Activated naive CD4-positive, alpha-beta T cell treated with anti-CD3 and anti-CD28 coated beads for 36 hours (primary cell): ENCODE data around the gene COA1. TPM values are rescaled to one million over a fixed set of nuclear protein-coding genes. Genes with fewer than 3 reads are reported as not detected.

ENCODE experiments used
- CTCF ChIA-PET: fragments of 350-600 bp; sonication (Branson Sonifier 250); formaldehyde crosslinking; loops from one replicate; lab custom pipeline; 2021; ENCODE audit warnings: antibody characterized with exemption; lab: Charles Lee
- DNase-seq: peaks from one replicate; pipeline ENCODE4 v3.0.0-alpha.2; 2020
- H3K27ac Mint-ChIP-seq: one replicate; pipeline ENCODE4 v1.8.0; 2021; ENCODE audit warnings: mild to moderate bottlenecking, mixed read lengths
- H3K27me3 Mint-ChIP-seq: one replicate; pipeline ENCODE4 v1.8.0; 2021; ENCODE audit warnings: low read depth, mixed read lengths
- H3K36me3 Mint-ChIP-seq: one replicate; pipeline ENCODE4 v1.8.0; 2021; ENCODE audit warnings: low read depth, mixed read lengths
- H3K4me1 Mint-ChIP-seq: one replicate; pipeline ENCODE4 v1.8.0; 2021; ENCODE audit warnings: low read depth, mixed read lengths
- H3K4me3 Mint-ChIP-seq: one replicate; pipeline ENCODE4 v1.8.0; 2021; ENCODE audit warnings: mild to moderate bottlenecking, moderate library complexity, mixed read lengths
- H3K9me3 Mint-ChIP-seq: one replicate; pipeline ENCODE4 v1.8.0; 2021; ENCODE audit warnings: mixed read lengths
- intact Hi-C: fragments of 100-400 bp; cut with micrococcal nuclease; formaldehyde crosslinking; loops from one replicate; pipeline ENCODE4 v1.15.1; 2023
- total RNA-seq, 2 experiments: library from RNA; stranded (reverse); gene quantifications; one replicate each; pipeline ENCODE4 v1.2.3, GENCODE V29; 2021

COA1 gene
- total RNA-seq, 2 experiments from 2014 or later = 85.9 to 87.2 TPM

GRCh38 chr7:43756368-43757072 is 27.2 kb upstream of the COA1 start:
- Mint-ChIP-seq H3K9me3 (no peaks in the 10 kb centered on the region), H3K4me1 (peaks cover 32% of the 10 kb centered on the region), H3K4me3 (peak overlapping the region; percentile 71), H3K27me3 (no peaks in the 10 kb centered on the region), H3K27ac (no peak overlapping the region), H3K36me3 (no peaks in the 10 kb centered on the region)
- peak; percentile 39 for DNase-seq
- intact Hi-C loops = loop anchor here (1.0 to 5.0 kb wide), 2 partner anchors 20 to 76 kb away; no protein-coding TSS in a partner anchor
- CTCF ChIA-PET = interaction anchor here (1.1 to 1.3 kb wide), 3 partner anchors 8 to 174 kb away, joined by 3 to 7 read pairs (median 5); partner anchors contain the start of gene STK17A

GRCh38 chr7:43754596-43754995 is 25.3 kb upstream of the COA1 start:
- CTCF ChIA-PET = interaction anchor here (0.6 to 2.2 kb wide), 4 partner anchors 34 to 329 kb away, joined by 3 to 8 read pairs (median 4); partner anchors contain the start of gene STK17A

GRCh38 chr7:43753843-43754242 is 24.5 kb upstream of the COA1 start:
- no peak overlapping the region for H3K27ac Mint-ChIP-seq
- no peak overlapping the region for H3K4me3 Mint-ChIP-seq
- CTCF ChIA-PET = interaction anchor here (1.7 to 2.2 kb wide), 2 partner anchors 34 to 171 kb away, joined by 5 to 8 read pairs; partner anchors contain the start of gene STK17A
- H3K36me3 Mint-ChIP-seq = no peaks in the 10 kb centered on the region
- H3K9me3 Mint-ChIP-seq = no peaks in the 10 kb centered on the region
- peaks cover 34% of the 10 kb centered on the region for H3K4me1 Mint-ChIP-seq
- intact Hi-C loops = no loop called here
- DNase-seq = no peak
- H3K27me3 Mint-ChIP-seq = no peaks in the 10 kb centered on the region

More at GRCh38 chr7:43754596-43754995, 25.3 kb upstream of the COA1 start:
- no peak overlapping the region for H3K4me3 Mint-ChIP-seq
- no peak overlapping the region for H3K27ac Mint-ChIP-seq
- DNase-seq = no peak
- no peaks in the 10 kb centered on the region for H3K27me3 Mint-ChIP-seq
- intact Hi-C loops = no loop called here
- peaks cover 37% of the 10 kb centered on the region for H3K4me1 Mint-ChIP-seq
- H3K9me3 Mint-ChIP-seq = no peaks in the 10 kb centered on the region
- H3K36me3 Mint-ChIP-seq = no peaks in the 10 kb centered on the region

- Mint-ChIP-seq H3K27ac (no peak overlapping the region), H3K36me3 (no peaks in the 10 kb centered on the region), H3K27me3 (no peaks in the 10 kb centered on the region), H3K4me1 (peaks cover 34% of the 10 kb centered on the region), H3K4me3 (no peak overlapping the region), H3K9me3 (no peaks in the 10 kb centered on the region)
- CTCF ChIA-PET = interaction anchor here (2.2 kb wide), 1 partner anchor 170 kb away, joined by 5 read pairs; the partner anchor contains the start of gene STK17A
- DNase-seq = no peak
- intact Hi-C loops = no loop called here
These were observed 24.0 kb upstream of the COA1 start for GRCh38 chr7:43753271-43753810.

- Mint-ChIP-seq H3K9me3 (no peaks in the 10 kb centered on the region), H3K4me1 (peaks cover 29% of the 10 kb centered on the region), H3K27me3 (no peaks in the 10 kb centered on the region), H3K4me3 (no peak overlapping the region), H3K36me3 (no peaks in the 10 kb centered on the region), H3K27ac (no peak overlapping the region)
- CTCF ChIA-PET = no interaction called here
- no peak for DNase-seq
- intact Hi-C loops = no loop called here
These were observed 23.1 kb upstream of the COA1 start for GRCh38 chr7:43752411-43752810.

- no peak overlapping the region for H3K27ac Mint-ChIP-seq
- peaks cover 16% of the 10 kb centered on the region for H3K4me1 Mint-ChIP-seq
- intact Hi-C loops = no loop called here
- no peaks in the 10 kb centered on the region for H3K36me3 Mint-ChIP-seq
- CTCF ChIA-PET = interaction anchor here (0.6 to 2.5 kb wide), 5 partner anchors 14 to 168 kb away, joined by 3 to 11 read pairs (median 3); partner anchors contain the start of gene STK17A
- H3K4me3 Mint-ChIP-seq = no peak overlapping the region
- no peaks in the 10 kb centered on the region for H3K27me3 Mint-ChIP-seq
- no peaks in the 10 kb centered on the region for H3K9me3 Mint-ChIP-seq
- no peak for DNase-seq
These were observed 20.9 kb upstream of the COA1 start for GRCh38 chr7:43750016-43750887.

GRCh38 chr7:43749383-43749940 is 20.1 kb upstream of the COA1 start:
- no peak for DNase-seq
- CTCF ChIA-PET = interaction anchor here (1.0 to 2.5 kb wide), 4 partner anchors 13 to 175 kb away, joined by 3 to 11 read pairs (median 4); partner anchors contain the start of gene STK17A
- H3K4me1 Mint-ChIP-seq = peaks cover 16% of the 10 kb centered on the region
- H3K27ac Mint-ChIP-seq = no peak overlapping the region
- H3K9me3 Mint-ChIP-seq = no peaks in the 10 kb centered on the region
- H3K4me3 Mint-ChIP-seq = no peak overlapping the region
- no peaks in the 10 kb centered on the region for H3K36me3 Mint-ChIP-seq
- intact Hi-C loops = no loop called here
- no peaks in the 10 kb centered on the region for H3K27me3 Mint-ChIP-seq

GRCh38 chr7:43747328-43748105 is 18.2 kb upstream of the COA1 start:
- Mint-ChIP-seq H3K27me3 (no peaks in the 10 kb centered on the region), H3K27ac (no peak overlapping the region), H3K4me3 (no peak overlapping the region), H3K9me3 (no peaks in the 10 kb centered on the region), H3K36me3 (no peaks in the 10 kb centered on the region), H3K4me1 (peaks cover 11% of the 10 kb centered on the region)
- intact Hi-C loops = no loop called here
- DNase-seq = no peak
- CTCF ChIA-PET = interaction anchor here (1.3 to 2.5 kb wide), 2 partner anchors 165 kb away, joined by 3 to 11 read pairs; partner anchors contain the start of gene STK17A

GRCh38 chr7:43742692-43743091 is 13.4 kb upstream of the COA1 start:
- H3K9me3 Mint-ChIP-seq = no peaks in the 10 kb centered on the region
- intact Hi-C loops = no loop called here
- no peak for DNase-seq
- no peaks in the 10 kb centered on the region for H3K36me3 Mint-ChIP-seq
- H3K4me1 Mint-ChIP-seq = no peaks in the 10 kb centered on the region
- H3K4me3 Mint-ChIP-seq = no peak overlapping the region
- CTCF ChIA-PET = interaction anchor here (0.7 kb wide), 1 partner anchor 277 kb away, joined by 3 read pairs; no protein-coding TSS in a partner anchor
- no peak overlapping the region for H3K27ac Mint-ChIP-seq
- H3K27me3 Mint-ChIP-seq = no peaks in the 10 kb centered on the region

- Mint-ChIP-seq H3K27me3 (peaks cover 7% of the 10 kb centered on the region), H3K4me1 (peaks cover 22% of the 10 kb centered on the region), H3K4me3 (no peak overlapping the region), H3K9me3 (no peaks in the 10 kb centered on the region), H3K27ac (no peak overlapping the region), H3K36me3 (no peaks in the 10 kb centered on the region)
- CTCF ChIA-PET = interaction anchor here (0.8 to 1.4 kb wide), 3 partner anchors 38 to 102 kb away, joined by 3 to 6 read pairs (median 4); no protein-coding TSS in a partner anchor
- intact Hi-C loops = loop anchor here (5.0 to 10.0 kb wide), 3 partner anchors 663 to 1853 kb away; partner anchors contain the start of gene C7orf25
- DNase-seq = no peak
These were observed 8.3 kb upstream of the COA1 start for GRCh38 chr7:43737467-43738127.
